CD4-positive, CD25-positive, alpha-beta regulatory T cell (primary cell): Measurements from ENCODE around the gene MRLN. TPM values are rescaled to one million over a fixed set of nuclear protein-coding genes. Genes with fewer than 3 reads are reported as not detected.

Experiments
- polyA plus RNA-seq, 4 donors: library from polyadenylated mRNA; unstranded; fragments of 300-500 nt; fragmentation: Illumina TruSeq; gene quantifications; one replicate each; pipeline ENCODE4 v1.2.3, GENCODE V29; 2021
- total RNA-seq: library from RNA; stranded (reverse); gene quantifications from one replicate; pipeline ENCODE4 v1.2.3, GENCODE V29; 2022

Gene MRLN
- total and polyA plus RNA-seq, 5 donors from 2014 or later = not detected

Other genes starting within 250 kb of the MRLN start
- gene SLC16A9, start 43.6 kb downstream of the MRLN start, total RNA-seq = 0.42 TPM
- gene SLC16A9, start 43.6 kb downstream of the MRLN start, polyA plus RNA-seq = under 1 TPM in 1 of 4 donors, not detected in 3; 0.29 TPM
- 24.8 TPM for gene CCDC6, start 153.1 kb upstream of the MRLN start, total RNA-seq
- gene CCDC6, start 153.1 kb upstream of the MRLN start, polyA plus RNA-seq = 1 to 10 TPM; 4.4 to 5.1 (median 4.8) TPM